ENCODE data around the gene IDH3G. TPM values are rescaled to one million over a fixed set of nuclear protein-coding genes. Genes with fewer than 3 reads are reported as not detected.

IDH3G gene
- total RNA-seq, 4 donors from 2014 or later = 79.8 to 92.7 (median 86.4) TPM

DNA sequence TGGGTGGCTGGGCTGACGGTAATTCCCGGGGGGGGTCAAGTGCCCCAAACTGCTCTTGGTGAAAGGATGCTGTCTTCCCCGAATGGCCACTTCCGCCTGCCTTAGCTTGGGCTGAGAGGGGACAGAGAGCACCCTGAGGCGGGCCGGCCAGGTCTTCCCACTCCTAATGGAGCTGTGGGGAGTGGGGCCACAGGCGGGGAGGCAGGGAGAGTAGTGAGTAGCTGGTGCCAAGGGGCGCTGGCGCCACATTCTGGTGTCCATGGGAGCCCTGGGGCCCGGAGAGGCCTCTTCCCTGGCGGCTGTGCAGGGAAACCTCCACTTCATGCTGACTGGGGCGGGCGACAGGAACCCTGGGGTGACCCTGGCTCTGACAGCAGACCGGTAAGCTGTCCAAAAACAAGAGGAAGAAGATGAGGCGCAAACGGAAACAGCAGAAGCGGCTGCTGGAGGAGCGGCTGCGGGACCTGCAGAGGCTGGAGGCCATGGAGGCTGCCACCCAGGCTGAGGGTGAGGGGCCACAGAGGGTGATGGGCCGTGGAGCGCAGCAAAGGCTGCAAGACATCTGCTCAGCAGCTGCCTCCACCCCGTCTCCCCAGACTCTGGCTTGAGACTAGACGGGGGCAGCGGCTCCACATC, 10.7 kb downstream of the IDH3G start:
- TF ChIP-seq CTCF (IDR thresholded peaks at IDR 0.05 in 4 of 5, conservative IDR thresholded peaks at IDR 0.05 in 1 of 5) (no peak), POLR2A (IDR thresholded peaks at IDR 0.05) (no peak)
- peaks cover 0 to 11% of the 10 kb centered on the region in 2 donors for H3K36me3 ChIP-seq
- intact Hi-C loops (cut with DNase I; ENCODE audit: low total_unique reads) (no loop called here), in situ Hi-C loops (cut with MboI; ENCODE audit: low sequenced_read_pairs in 4 of 4) (loop anchor here in 3 of 4 donors (25.0 kb wide), 2 partner anchors 154 to 179 kb away; partner anchors contain the start of genes HCFC1 (in 2 of the 3), TMEM187 (in 2 of the 3), ARHGAP4 (in 1 of the 3) and NAA10 (in 1 of the 3))
- peaks cover 0 to 30% of the 10 kb centered on the region in 2 donors for H3K4me1 ChIP-seq
- ATAC-seq (no peak), DNase-seq (no peak)
- peak overlapping the region in 2 of 4 donors; percentile 20 to 91 for H3K27ac ChIP-seq
- no peaks in the 10 kb centered on the region for H3K27me3 ChIP-seq
- no peak overlapping the region for H3K4me3 ChIP-seq
- no peaks in the 10 kb centered on the region for H3K9me3 ChIP-seq

DNA sequence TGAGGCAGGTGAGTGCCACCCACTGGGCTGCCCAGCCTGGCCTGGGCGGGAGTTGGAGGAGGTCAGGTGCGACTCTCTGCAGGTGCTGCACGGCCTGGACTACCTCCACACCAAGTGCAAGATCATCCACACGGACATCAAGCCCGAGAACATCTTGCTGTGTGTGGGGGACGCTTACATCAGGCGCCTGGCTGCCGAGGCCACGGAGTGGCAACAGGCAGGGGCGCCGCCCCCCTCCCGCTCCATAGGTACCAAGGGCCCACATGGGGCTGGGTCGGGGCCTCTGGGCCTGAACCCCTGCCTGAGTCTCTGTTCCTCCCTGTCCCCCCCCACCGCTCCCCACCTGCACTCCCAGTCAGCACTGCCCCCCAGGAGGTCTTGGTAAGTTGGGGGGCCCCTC, 11.3 kb downstream of the IDH3G start:
- Histone ChIP-seq H3K4me1 (peaks cover 0 to 30% of the 10 kb centered on the region in 2 donors), H3K27me3 (no peaks in the 10 kb centered on the region), H3K27ac (peak overlapping the region in 2 of 4 donors; percentile 20 to 91), H3K4me3 (no peak overlapping the region), H3K36me3 (peaks cover 0 to 10% of the 10 kb centered on the region in 2 donors), H3K9me3 (no peaks in the 10 kb centered on the region)
- TF ChIP-seq CTCF (IDR thresholded peaks at IDR 0.05 in 4 of 5, conservative IDR thresholded peaks at IDR 0.05 in 1 of 5) = no peak
- no peak for TF ChIP-seq POLR2A (IDR thresholded peaks at IDR 0.05)
- DNase-seq = no peak
- in situ Hi-C loops (cut with MboI; ENCODE audit: low sequenced_read_pairs in 4 of 4) (loop anchor here in 3 of 4 donors (25.0 kb wide), 2 partner anchors 154 to 179 kb away; partner anchors contain the start of genes HCFC1 (in 2 of the 3), TMEM187 (in 2 of the 3), ARHGAP4 (in 1 of the 3) and NAA10 (in 1 of the 3)), intact Hi-C loops (cut with DNase I; ENCODE audit: low total_unique reads) (loop anchor here (1.0 kb wide), 1 partner anchor 19 kb away; the partner anchor contains the start of gene PLXNB3)
- ATAC-seq = no peak

GRCh38 chrX:153782313-153782712, 11.9 kb downstream of the IDH3G start:
- peaks cover 0 to 30% of the 10 kb centered on the region in 2 donors for H3K4me1 ChIP-seq
- intact Hi-C loops (cut with DNase I; ENCODE audit: low total_unique reads) = loop anchor here (1.0 kb wide), 1 partner anchor 18 kb away; the partner anchor contains the start of gene PLXNB3
- in situ Hi-C loops (cut with MboI; ENCODE audit: low sequenced_read_pairs in 4 of 4) = loop anchor here in 3 of 4 donors (25.0 kb wide), 2 partner anchors 155 to 180 kb away; partner anchors contain the start of genes HCFC1 (in 2 of the 3), TMEM187 (in 2 of the 3), ARHGAP4 (in 1 of the 3) and NAA10 (in 1 of the 3)
- DNase-seq (peak; percentile 30 to 81), ATAC-seq (peak; percentile 35 to 65)
- peak overlapping the region; percentile 88 to 94 (median 90) for H3K27ac ChIP-seq
- peaks cover 0 to 4% of the 10 kb centered on the region in 2 donors for H3K36me3 ChIP-seq
- no peaks in the 10 kb centered on the region for H3K27me3 ChIP-seq
- H3K4me3 ChIP-seq = peak overlapping the region in 1 of 4 donors; percentile 52
- TF ChIP-seq CTCF (IDR thresholded peaks at IDR 0.05 in 4 of 5, conservative IDR thresholded peaks at IDR 0.05 in 1 of 5) (peak in 3 of 5 experiments; percentile 13 to 44 (median 26)), POLR2A (IDR thresholded peaks at IDR 0.05) (no peak)
- H3K9me3 ChIP-seq = no peaks in the 10 kb centered on the region

GRCh38 chrX:153781428-153782047, 12.6 kb downstream of the IDH3G start:
- DNase-seq (peak; percentile 16 to 61), ATAC-seq (peak; percentile 73 to 80)
- H3K4me1 ChIP-seq = peaks cover 0 to 30% of the 10 kb centered on the region in 2 donors
- H3K4me3 ChIP-seq = peak overlapping the region; percentile 37 to 52 (median 44)
- TF ChIP-seq CTCF (IDR thresholded peaks at IDR 0.05 in 4 of 5, conservative IDR thresholded peaks at IDR 0.05 in 1 of 5) = no peak
- H3K9me3 ChIP-seq = no peaks in the 10 kb centered on the region
- intact Hi-C loops (cut with DNase I; ENCODE audit: low total_unique reads) (loop anchor here (1.0 kb wide), 2 partner anchors 13 to 17 kb away; partner anchors contain the start of genes IDH3G, PLXNB3 and SSR4), in situ Hi-C loops (cut with MboI; ENCODE audit: low sequenced_read_pairs in 4 of 4) (loop anchor here in 3 of 4 donors (25.0 kb wide), 2 partner anchors 156 to 181 kb away; partner anchors contain the start of genes HCFC1 (in 2 of the 3), TMEM187 (in 2 of the 3), ARHGAP4 (in 1 of the 3) and NAA10 (in 1 of the 3))
- H3K36me3 ChIP-seq = no peaks in the 10 kb centered on the region
- H3K27ac ChIP-seq = peak overlapping the region; percentile 88 to 94 (median 90)
- H3K27me3 ChIP-seq = no peaks in the 10 kb centered on the region
